IMR-90 (cell line): ENCODE measurements around the gene FUBP1. TPM values are rescaled to one million over a fixed set of nuclear protein-coding genes. Genes with fewer than 3 reads are reported as not detected.

Experiments used
- ATAC-seq: fragments of 200-7000 bp; cut with Tn5 transposase; 2 replicates; pipeline ENCODE4 v1.9.1; 2020; ENCODE audit warnings: low read depth, mild to moderate bottlenecking, moderate library complexity
- BruUV-seq: library from RNA; stranded (reverse); fragments of 400-500 nt; replicated peaks from 2 replicates; lab custom pipeline; 2021; lab: Mats Ljungman, UMichigan
- CTCF ChIA-PET: fragments of 300-600 bp; formaldehyde crosslinking; extraction: SDS; loops from one replicate; lab custom pipeline; 2021; ENCODE audit warnings: antibody characterized with exemption; lab: Yijun Ruan, JAX
- POLR2A ChIA-PET: fragments of 300-600 bp; sonication (Branson Sonifier 250); formaldehyde crosslinking; loops from one replicate; lab custom pipeline; 2022; ENCODE audit warnings: antibody characterized with exemption; ENCODE audit not compliant: unreplicated experiment; lab: Charles Lee
- DNase-seq: peaks from one replicate; pipeline ENCODE4 v3.0.0; 2013
- H2AFZ ChIP-seq: replicated peaks from 2 replicates; pipeline ENCODE3; 2013; ENCODE audit warnings: low read length, mild to moderate bottlenecking; ENCODE audit not compliant: poor library complexity
- H2AK5ac ChIP-seq: 2 replicates; pipeline ENCODE4 v1.6.1; 2013; ENCODE audit warnings: low read depth, low read length, inconsistent platforms
- H2AK9ac ChIP-seq: replicated peaks from 2 replicates; pipeline ENCODE3; 2013; ENCODE audit warnings: mild to moderate bottlenecking, low read depth, low read length, moderate library complexity; ENCODE audit not compliant: poor library complexity
- H2BK120ac ChIP-seq: 2 replicates; pipeline ENCODE4 v1.6.1; 2013; ENCODE audit warnings: low read depth, low read length, inconsistent platforms
- H2BK15ac ChIP-seq: 3 replicates; pipeline ENCODE4 v1.6.1; 2013; ENCODE audit warnings: low read depth, low read length, inconsistent platforms
- H2BK20ac ChIP-seq: 2 replicates; pipeline ENCODE4 v1.6.1; 2013; ENCODE audit warnings: low read depth, mild to moderate bottlenecking, inconsistent platforms, low read length, moderate library complexity
- H2BK5ac ChIP-seq: 2 replicates; pipeline ENCODE4 v1.6.1; 2013; ENCODE audit warnings: mild to moderate bottlenecking, low read depth, low read length, inconsistent platforms; ENCODE audit not compliant: poor library complexity, severe bottlenecking
- H3K14ac ChIP-seq: replicated peaks from 2 replicates; pipeline ENCODE4 v1.6.1; 2013; ENCODE audit warnings: low read depth, low read length, inconsistent platforms
- H3K18ac ChIP-seq: 2 replicates; pipeline ENCODE4 v1.6.1; 2013; ENCODE audit warnings: low read depth, low read length, control low read depth
- H3K23ac ChIP-seq: 2 replicates; pipeline ENCODE4 v1.6.1; 2013; ENCODE audit warnings: low read depth, low read length, inconsistent platforms
- H3K27ac ChIP-seq: 2 replicates; pipeline ENCODE4 v1.5.1; 2013; ENCODE audit warnings: mild to moderate bottlenecking, control low read depth, low read length; ENCODE audit not compliant: insufficient read depth
- H3K27me3 ChIP-seq: 2 replicates; pipeline ENCODE4 v1.6.1; 2013; ENCODE audit warnings: low read length; ENCODE audit not compliant: control insufficient read depth, insufficient read depth
- H3K36me3 ChIP-seq: 2 replicates; pipeline ENCODE4 v1.6.1; 2013; ENCODE audit warnings: low read length, mixed read lengths; ENCODE audit not compliant: control insufficient read depth, insufficient read depth
- H3K4ac ChIP-seq: 2 replicates; pipeline ENCODE4 v1.6.1; 2013; ENCODE audit warnings: low read depth, low read length, inconsistent platforms
- H3K4me1 ChIP-seq: 2 replicates; pipeline ENCODE4 v1.6.1; 2013; ENCODE audit warnings: low read length, mixed read lengths; ENCODE audit not compliant: control insufficient read depth, insufficient read depth
- H3K4me2 ChIP-seq: 2 replicates; pipeline ENCODE4 v1.6.1; 2013; ENCODE audit warnings: low read depth, mild to moderate bottlenecking, control low read depth, low read length, moderate library complexity
- H3K4me3 ChIP-seq: 2 replicates; pipeline ENCODE4 v1.5.1; 2013; ENCODE audit warnings: low read depth, mild to moderate bottlenecking, control low read depth, low read length, moderate library complexity; ENCODE audit not compliant: insufficient read depth
- H3K56ac ChIP-seq: 2 replicates; pipeline ENCODE4 v1.6.1; 2013; ENCODE audit warnings: low read length, inconsistent platforms; ENCODE audit not compliant: insufficient read depth; ENCODE audit errors: extremely low read depth
- H3K79me1 ChIP-seq, 2 experiments: 2 replicates each; pipeline ENCODE4 v1.6.1; 2013; ENCODE audit warnings: low read length in 2 of 2, inconsistent platforms in 1 of 2, low read depth in 1 of 2
- H3K9ac ChIP-seq: 2 replicates; pipeline ENCODE4 v1.6.1; 2013; ENCODE audit warnings: low read depth, low read length, control low read depth
- H3K9me1 ChIP-seq: 2 replicates; pipeline ENCODE4 v1.6.1; 2013; ENCODE audit warnings: low read length, inconsistent platforms; ENCODE audit not compliant: insufficient read depth
- H3K9me3 ChIP-seq: 2 replicates; pipeline ENCODE4 v1.6.1; 2013; ENCODE audit warnings: low read length; ENCODE audit not compliant: control insufficient read depth, insufficient read depth
- H4K20me1 ChIP-seq: 2 replicates; pipeline ENCODE4 v1.6.1; 2013; ENCODE audit warnings: low read length, inconsistent platforms; ENCODE audit not compliant: insufficient read depth
- H4K5ac ChIP-seq: 2 replicates; pipeline ENCODE4 v1.6.1; 2013; ENCODE audit warnings: mild to moderate bottlenecking, low read depth, low read length, control low read depth
- H4K8ac ChIP-seq, 2 experiments: 2 replicates each; pipeline ENCODE4 v1.6.1; 2013; ENCODE audit warnings: low read depth in 2 of 2, low read length in 2 of 2, control low read depth in 1 of 2, inconsistent platforms in 1 of 2
- H4K91ac ChIP-seq: 2 replicates; pipeline ENCODE4 v1.6.1; 2013; ENCODE audit warnings: low read depth, low read length, inconsistent platforms; ENCODE audit not compliant: insufficient read depth
- BHLHE40 ChIP-seq: fragments of 150-350 bp; IDR thresholded peaks from 2 replicates; pipeline ENCODE4 v1.6.1; 2016; ENCODE audit warnings: mild to moderate bottlenecking, low read depth, low read length
- CEBPB ChIP-seq: IDR thresholded peaks from 2 replicates; pipeline ENCODE4 v1.6.1; 2012; ENCODE audit warnings: low read depth, low read length, improper control_type of control experiment
- CHD1 ChIP-seq: IDR thresholded peaks from 2 replicates; pipeline ENCODE4 v1.6.1; 2012; ENCODE audit warnings: low read depth, low read length, improper control_type of control experiment
- FOS ChIP-seq: fragments of 150-350 bp; IDR thresholded peaks from 2 replicates; pipeline ENCODE4 v1.6.1; 2016; ENCODE audit warnings: low read depth, low read length
- MAFK ChIP-seq: IDR thresholded peaks from 2 replicates; pipeline ENCODE4 v1.6.1; 2012; ENCODE audit warnings: low read depth, low read length, improper control_type of control experiment
- MAZ ChIP-seq: IDR thresholded peaks from 2 replicates; pipeline ENCODE4 v1.6.1; 2012; ENCODE audit warnings: low read depth, mild to moderate bottlenecking, low read length, improper control_type of control experiment, moderate library complexity, borderline replicate concordance
- MXI1 ChIP-seq: IDR thresholded peaks from 2 replicates; pipeline ENCODE4 v1.6.1; 2012; ENCODE audit warnings: low read depth, mild to moderate bottlenecking, low read length, moderate library complexity, borderline replicate concordance
- NFE2L2 ChIP-seq: fragments of 150-350 bp; IDR thresholded peaks from 2 replicates; pipeline ENCODE4 v1.6.1; 2016; ENCODE audit warnings: low read depth, mild to moderate bottlenecking, low read length
- POLR2A ChIP-seq: IDR thresholded peaks from 2 replicates; pipeline ENCODE4 v1.6.1; 2012; ENCODE audit warnings: mild to moderate bottlenecking, low read depth, low read length
- RAD21 ChIP-seq: IDR thresholded peaks from 2 replicates; pipeline ENCODE4 v1.6.1; 2012; ENCODE audit warnings: low read length, improper control_type of control experiment
- RCOR1 ChIP-seq: IDR thresholded peaks from 2 replicates; pipeline ENCODE4 v1.6.1; 2012; ENCODE audit warnings: mild to moderate bottlenecking, low read length, improper control_type of control experiment; ENCODE audit not compliant: insufficient replicate concordance
- RFX5 ChIP-seq: IDR thresholded peaks from 2 replicates; pipeline ENCODE4 v1.8.0; 2012; ENCODE audit warnings: low read depth, mild to moderate bottlenecking, low read length, moderate library complexity
- SMC3 ChIP-seq: fragments of 150-350 bp; IDR thresholded peaks from 2 replicates; pipeline ENCODE4 v1.6.1; 2016; ENCODE audit warnings: low read depth, mild to moderate bottlenecking, antibody characterized with exemption, low read length, moderate library complexity
- WGBS, 2 experiments: methylation state at CpG; one replicate each; pipeline versions ENCODE4 v1.1.5 to v1.1.7; 2013; ENCODE audit warnings: missing lambda C conversion rate in 2 of 2; ENCODE audit not compliant: insufficient read length in 1 of 2; ENCODE audit errors: extremely low coverage in 2 of 2; 5-methylcytosine and 5-hydroxymethylcytosine counted together
- dilution Hi-C: fragments of 300-500 bp; cut with HindIII; formaldehyde crosslinking; loops from one replicate; pipeline ENCODE4 v1.14.3; 2018; ENCODE audit warnings: low sequenced_read_pairs; ENCODE audit not compliant: unreplicated experiment
- in situ Hi-C: fragments of 300-500 bp; cut with MboI; formaldehyde crosslinking; loops from 3 replicates; pipeline ENCODE4 v1.14.3; 2019; ENCODE audit warnings: low sequenced_read_pairs, inconsistent platforms, mixed read lengths
- intact Hi-C: fragments of 100-400 bp; cut with micrococcal nuclease; formaldehyde crosslinking; loops from 2 replicates; pipeline ENCODE4 v1.10.0; 2022
- polyA plus RNA-seq, 3 experiments: library from polyadenylated mRNA; depleted of rRNA; stranded (reverse); fragments of >200 nt; gene quantifications; 2 replicates each; pipeline ENCODE4 v1.2.3, GENCODE V29; 2012; ENCODE audit warnings: low replicate concordance in 1 of 3
- total RNA-seq: library from RNA; depleted of rRNA; stranded (reverse); fragments of >200 nt; gene quantifications from 2 replicates; pipeline ENCODE4 v1.2.3, GENCODE V29; 2012
- TF ChIP-seq, protein P1 (sequence below): fragments of 150-350 bp; IDR thresholded peaks from 2 replicates; pipeline ENCODE4 v1.6.1; 2017; ENCODE audit warnings: mild to moderate bottlenecking, antibody characterized with exemption, low read length, low read depth
- TF ChIP-seq, protein P2 (sequence below): conservative IDR thresholded peaks from 2 replicates; pipeline ENCODE4 v1.5.1; 2012; ENCODE audit warnings: mild to moderate bottlenecking, low read depth, low read length, improper control_type of control experiment
- TF ChIP-seq, protein P3 (sequence below): fragments of 150-350 bp; IDR thresholded peaks from 2 replicates; pipeline ENCODE4 v1.6.1; 2016; ENCODE audit warnings: low read depth, mild to moderate bottlenecking, low read length, moderate library complexity, borderline replicate concordance

Gene FUBP1
- total and polyA plus RNA-seq, 2 of the 4 experiments (the other 2 are of a cell fraction): 94.7 to 129 TPM

DNA sequence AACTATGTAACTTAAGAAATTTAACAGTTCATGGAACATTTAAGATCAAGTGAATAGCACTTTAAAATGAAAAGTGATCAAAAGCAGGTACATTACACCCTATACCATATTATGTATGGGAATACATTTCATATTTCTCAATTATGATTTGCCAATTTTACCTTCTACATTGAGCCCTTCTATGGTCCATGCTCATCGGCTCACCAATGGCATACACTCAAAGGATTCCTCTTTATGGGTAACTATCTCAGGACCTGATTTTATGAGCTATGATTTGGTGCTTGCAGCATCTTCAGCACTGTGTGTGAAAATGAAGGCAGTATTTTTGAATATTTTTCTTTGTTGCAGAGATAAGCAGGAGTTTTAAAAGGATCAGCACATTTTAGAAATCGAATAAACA lies 33.5 kb downstream of the FUBP1 start:
- no peak overlapping the region for H3K4me2 ChIP-seq
- H2AK9ac ChIP-seq: no peak overlapping the region
- no peak overlapping the region for H2AFZ ChIP-seq
- dilution Hi-C loops (no loop called here), in situ Hi-C loops (no loop called here), intact Hi-C loops (no loop called here)
- H2BK20ac ChIP-seq: no peak overlapping the region
- no peak overlapping the region for H3K9ac ChIP-seq
- H3K9me1 ChIP-seq: no peaks in the 10 kb centered on the region
- ChIA-PET CTCF (no interaction called here), POLR2A (no interaction called here)
- H2BK15ac ChIP-seq: no peak overlapping the region
- H2AK5ac ChIP-seq: no peak overlapping the region
- TF ChIP-seq NFE2L2 (no peak), RFX5 (no peak), MXI1 (no peak), CEBPB (no peak), MAFK (no peak), MAZ (no peak), FOS (no peak), RCOR1 (no peak), CHD1 (no peak), POLR2A (no peak), BHLHE40 (no peak), SMC3 (no peak), RAD21 (no peak)
- TF ChIP-seq, protein P1, sequence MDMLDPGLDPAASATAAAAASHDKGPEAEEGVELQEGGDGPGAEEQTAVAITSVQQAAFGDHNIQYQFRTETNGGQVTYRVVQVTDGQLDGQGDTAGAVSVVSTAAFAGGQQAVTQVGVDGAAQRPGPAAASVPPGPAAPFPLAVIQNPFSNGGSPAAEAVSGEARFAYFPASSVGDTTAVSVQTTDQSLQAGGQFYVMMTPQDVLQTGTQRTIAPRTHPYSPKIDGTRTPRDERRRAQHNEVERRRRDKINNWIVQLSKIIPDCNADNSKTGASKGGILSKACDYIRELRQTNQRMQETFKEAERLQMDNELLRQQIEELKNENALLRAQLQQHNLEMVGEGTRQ: no peak
- TF ChIP-seq, protein P2, sequence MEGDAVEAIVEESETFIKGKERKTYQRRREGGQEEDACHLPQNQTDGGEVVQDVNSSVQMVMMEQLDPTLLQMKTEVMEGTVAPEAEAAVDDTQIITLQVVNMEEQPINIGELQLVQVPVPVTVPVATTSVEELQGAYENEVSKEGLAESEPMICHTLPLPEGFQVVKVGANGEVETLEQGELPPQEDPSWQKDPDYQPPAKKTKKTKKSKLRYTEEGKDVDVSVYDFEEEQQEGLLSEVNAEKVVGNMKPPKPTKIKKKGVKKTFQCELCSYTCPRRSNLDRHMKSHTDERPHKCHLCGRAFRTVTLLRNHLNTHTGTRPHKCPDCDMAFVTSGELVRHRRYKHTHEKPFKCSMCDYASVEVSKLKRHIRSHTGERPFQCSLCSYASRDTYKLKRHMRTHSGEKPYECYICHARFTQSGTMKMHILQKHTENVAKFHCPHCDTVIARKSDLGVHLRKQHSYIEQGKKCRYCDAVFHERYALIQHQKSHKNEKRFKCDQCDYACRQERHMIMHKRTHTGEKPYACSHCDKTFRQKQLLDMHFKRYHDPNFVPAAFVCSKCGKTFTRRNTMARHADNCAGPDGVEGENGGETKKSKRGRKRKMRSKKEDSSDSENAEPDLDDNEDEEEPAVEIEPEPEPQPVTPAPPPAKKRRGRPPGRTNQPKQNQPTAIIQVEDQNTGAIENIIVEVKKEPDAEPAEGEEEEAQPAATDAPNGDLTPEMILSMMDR: no peak
- TF ChIP-seq, protein P3, sequence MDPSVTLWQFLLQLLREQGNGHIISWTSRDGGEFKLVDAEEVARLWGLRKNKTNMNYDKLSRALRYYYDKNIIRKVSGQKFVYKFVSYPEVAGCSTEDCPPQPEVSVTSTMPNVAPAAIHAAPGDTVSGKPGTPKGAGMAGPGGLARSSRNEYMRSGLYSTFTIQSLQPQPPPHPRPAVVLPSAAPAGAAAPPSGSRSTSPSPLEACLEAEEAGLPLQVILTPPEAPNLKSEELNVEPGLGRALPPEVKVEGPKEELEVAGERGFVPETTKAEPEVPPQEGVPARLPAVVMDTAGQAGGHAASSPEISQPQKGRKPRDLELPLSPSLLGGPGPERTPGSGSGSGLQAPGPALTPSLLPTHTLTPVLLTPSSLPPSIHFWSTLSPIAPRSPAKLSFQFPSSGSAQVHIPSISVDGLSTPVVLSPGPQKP: no peak
- no peaks in the 10 kb centered on the region for H3K27me3 ChIP-seq
- H4K5ac ChIP-seq: no peak overlapping the region
- H3K18ac ChIP-seq: no peak overlapping the region
- WGBS, 2 experiments: no CpG with 5 or more reads among the region's 2 CpGs
- peaks cover 6% of the 10 kb centered on the region; the same call in 1 of the 2 replicates for H4K20me1 ChIP-seq
- H3K27ac ChIP-seq: no peak overlapping the region
- H4K8ac ChIP-seq: no peak overlapping the region
- no TSS peak for BruUV-seq
- no peak overlapping the region for H2BK120ac ChIP-seq
- peaks cover 0 to 18% of the 10 kb centered on the region in 2 experiments; a peak in 3 of 4 replicates for H3K79me1 ChIP-seq
- H3K9me3 ChIP-seq: no peaks in the 10 kb centered on the region
- no peak overlapping the region for H3K14ac ChIP-seq
- H4K91ac ChIP-seq: no peak overlapping the region
- no peak overlapping the region for H3K4me3 ChIP-seq
- H3K4me1 ChIP-seq: 0 out of 2 replicates have a peak, but pooled peaks cover 2% of the 10 kb centered on the region
- no peak for DNase-seq
- no peak overlapping the region for H2BK5ac ChIP-seq
- peaks cover 35% of the 10 kb centered on the region for H3K36me3 ChIP-seq
- no peak overlapping the region for H3K56ac ChIP-seq
- no peak overlapping the region for H3K4ac ChIP-seq
- ATAC-seq: no peak
- H3K23ac ChIP-seq: no peak overlapping the region
